ENCODE results near the gene LRRC7. TPM values are rescaled to one million over a fixed set of nuclear protein-coding genes. Genes with fewer than 3 reads are reported as not detected.
"Not testable (repeated sequence)": the region's sequence is repeated elsewhere in the genome, so short reads cannot be mapped to it uniquely, and the experiment has no call there.

LRRC7 gene
- total RNA-seq, 1 donor from 2014 or later: 303 TPM

- no peak for DNase-seq
These were observed 133.0 kb downstream of the LRRC7 start for GRCh38 chr1:69700770-69701169.

DNA sequence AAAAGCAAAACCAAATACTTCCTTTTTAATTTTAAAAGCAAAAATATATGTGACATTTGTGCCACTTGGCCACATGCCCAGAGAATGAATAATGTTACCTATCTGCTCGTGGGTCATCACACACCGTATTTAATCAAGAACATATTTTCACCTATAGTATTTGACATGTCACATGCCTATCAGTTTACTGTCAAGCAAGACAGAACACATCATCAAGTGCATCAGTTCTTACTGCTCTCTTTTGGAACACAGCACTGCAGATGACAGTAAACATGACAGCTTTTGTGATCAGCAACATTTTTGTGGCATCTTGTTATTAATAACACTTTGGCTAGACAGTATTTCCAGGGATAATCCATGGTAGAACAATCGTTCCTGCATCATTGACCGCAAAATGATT is 134.4 kb downstream of the LRRC7 start:
- DNase-seq: no peak

GRCh38 chr1:69706473-69706872 is 138.8 kb downstream of the LRRC7 start:
- no peak for DNase-seq

GRCh38 chr1:69707103-69707502 is 139.4 kb downstream of the LRRC7 start:
- DNase-seq: no peak

- no peak for DNase-seq
These were observed 142.9 kb downstream of the LRRC7 start for GRCh38 chr1:69710484-69711189.

DNA sequence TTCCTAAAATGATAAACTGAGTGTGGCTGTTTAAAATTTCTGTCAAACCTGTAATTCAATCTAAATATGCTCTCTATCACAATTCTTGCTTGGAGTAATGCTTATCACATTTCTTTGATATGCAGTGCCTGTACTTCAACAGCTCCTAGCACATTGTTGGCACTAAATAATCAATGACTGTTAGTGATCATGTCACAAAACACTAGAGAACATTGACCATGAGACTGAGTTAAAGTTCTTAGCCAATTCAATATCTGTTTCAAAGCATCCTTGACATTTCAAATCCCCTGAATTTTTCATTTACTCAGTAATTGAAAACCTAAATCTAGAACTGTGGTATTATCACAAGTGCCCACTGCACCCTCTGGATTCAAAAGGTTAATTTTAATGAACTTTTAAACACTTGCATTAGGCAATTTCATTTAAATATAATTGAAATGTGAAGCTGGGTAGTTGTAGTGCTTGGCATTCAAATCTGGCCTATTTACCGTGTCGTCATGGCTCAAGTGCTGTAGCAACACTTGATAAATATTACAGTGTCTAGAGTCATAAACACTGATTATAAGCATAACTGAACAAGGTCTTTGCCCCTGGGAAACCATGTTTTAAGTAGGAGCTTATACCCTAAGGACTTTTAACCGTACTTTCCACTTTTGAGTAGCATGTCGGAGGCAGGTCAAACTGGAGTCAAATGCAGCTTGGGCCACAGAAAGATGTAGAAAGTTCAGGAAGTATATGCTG is 143.6 kb downstream of the LRRC7 start:
- no peak for DNase-seq

- not testable (repeated sequence) for DNase-seq
These were observed 150.1 kb downstream of the LRRC7 start for GRCh38 chr1:69717834-69718233.

DNA sequence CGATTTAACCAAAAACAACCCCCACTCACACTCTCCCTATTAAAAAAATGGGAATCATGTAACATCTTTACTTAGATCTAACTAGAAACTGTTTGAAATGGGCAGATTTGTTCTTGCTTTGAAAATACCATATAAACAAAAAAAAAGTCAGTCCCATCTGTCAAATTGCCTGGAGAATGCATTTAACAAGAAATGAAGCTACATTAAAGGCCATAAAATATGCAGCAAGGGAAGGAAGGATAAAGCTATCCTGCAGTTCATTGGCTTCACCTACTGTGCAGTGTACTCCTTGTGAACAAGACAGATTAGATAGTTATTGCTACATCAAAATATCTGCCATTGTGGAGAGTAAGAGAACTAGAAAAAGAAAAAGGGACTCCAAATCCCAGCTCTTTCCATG is 160.5 kb downstream of the LRRC7 start:
- DNase-seq: no peak

GRCh38 chr1:69733061-69733460 is 165.3 kb downstream of the LRRC7 start:
- DNase-seq: no peak

- DNase-seq: no peak
These were observed 169.9 kb downstream of the LRRC7 start for GRCh38 chr1:69737527-69738185.

DNA sequence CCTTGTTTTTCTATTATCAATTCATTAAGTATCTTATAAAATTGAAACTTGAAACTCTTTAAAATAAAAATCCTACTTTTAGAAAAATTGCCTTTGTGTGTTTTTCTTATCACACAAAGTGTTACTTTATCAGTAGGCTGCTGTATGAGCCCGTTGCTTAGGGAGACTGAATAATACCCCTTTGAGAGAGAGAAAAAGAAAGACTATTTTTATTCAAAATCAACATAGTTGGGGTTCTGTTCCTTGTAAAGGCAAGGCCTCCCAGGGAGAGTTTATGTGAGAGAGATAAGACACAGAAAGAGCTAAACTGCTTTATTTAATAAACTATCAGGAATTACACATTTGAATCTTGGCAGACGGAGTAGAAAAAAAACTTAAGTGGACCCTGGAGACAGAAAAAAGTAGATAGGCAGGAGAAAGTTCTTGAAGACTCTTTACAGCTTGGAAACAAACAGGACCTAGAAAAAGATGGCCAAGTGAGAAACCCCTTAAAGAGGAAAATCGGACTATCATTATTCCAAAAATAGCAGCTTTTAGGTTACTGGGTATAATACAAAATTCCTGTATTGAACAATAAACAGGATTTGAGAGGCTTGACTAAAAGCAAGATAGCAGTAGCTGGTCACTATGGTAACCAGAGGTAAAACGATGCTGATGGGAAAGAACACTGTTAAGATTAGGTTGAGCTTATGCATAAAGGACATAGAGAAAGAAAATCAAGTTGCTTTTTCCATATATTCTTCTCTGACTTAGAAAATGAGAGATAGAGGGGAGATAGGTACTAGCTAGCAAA is 170.9 kb downstream of the LRRC7 start:
- no peak for DNase-seq

DNA sequence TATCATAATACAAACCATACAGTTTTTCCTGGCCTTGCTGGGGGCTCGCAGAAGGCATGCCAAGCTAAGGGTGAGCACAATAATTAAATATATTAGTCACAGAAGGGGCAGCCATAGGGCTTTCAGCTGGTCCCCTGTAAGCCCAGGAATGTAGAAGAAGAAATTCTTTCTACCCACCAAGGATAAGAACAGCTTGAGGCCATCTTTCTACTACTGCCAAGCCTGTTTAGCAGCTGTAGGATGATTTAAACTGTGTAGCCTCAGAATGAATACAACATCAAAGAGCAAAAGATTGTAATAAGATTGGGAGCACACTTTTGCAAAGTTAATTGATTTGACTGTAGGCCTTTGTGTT is 171.5 kb downstream of the LRRC7 start:
- no peak for DNase-seq

DNA sequence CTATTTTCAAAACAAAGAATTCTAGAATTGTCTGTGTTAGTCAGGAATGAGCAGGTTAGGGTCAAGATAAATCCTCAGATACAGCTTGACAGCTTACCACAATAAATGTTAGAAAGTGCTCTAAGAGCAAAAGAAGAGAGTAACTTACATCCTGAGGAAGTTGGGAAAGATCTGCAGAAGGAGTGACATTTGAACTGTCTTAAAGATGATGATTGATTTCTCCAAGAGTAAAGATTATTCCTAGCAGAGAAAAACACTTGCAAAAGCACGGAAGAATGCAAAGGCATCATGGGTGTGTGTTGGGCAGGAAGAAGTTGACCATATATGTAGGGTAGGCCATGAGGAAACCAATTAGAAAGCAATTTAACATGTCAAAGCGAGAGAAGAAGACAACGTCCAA is 175.4 kb downstream of the LRRC7 start:
- DNase-seq: no peak

DNA sequence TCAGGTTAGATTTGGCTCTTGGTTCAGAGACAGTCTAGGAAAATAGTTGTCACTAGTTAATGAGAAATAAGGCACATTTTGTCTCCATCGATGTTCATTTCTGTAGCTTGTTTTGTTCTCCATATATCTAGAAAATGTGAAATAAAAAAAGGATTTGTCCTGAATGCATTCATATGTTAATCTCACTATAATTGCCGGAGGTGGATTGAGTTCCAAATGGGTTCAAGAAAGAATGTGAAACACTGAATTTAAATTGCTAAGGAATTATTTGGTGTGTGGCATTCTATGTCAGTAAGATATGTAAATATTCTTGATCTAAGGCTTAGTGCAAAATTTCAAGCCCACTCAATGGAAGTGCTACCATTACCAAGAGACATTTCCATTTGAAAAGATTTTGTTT is 176.7 kb downstream of the LRRC7 start:
- no peak for DNase-seq

DNA sequence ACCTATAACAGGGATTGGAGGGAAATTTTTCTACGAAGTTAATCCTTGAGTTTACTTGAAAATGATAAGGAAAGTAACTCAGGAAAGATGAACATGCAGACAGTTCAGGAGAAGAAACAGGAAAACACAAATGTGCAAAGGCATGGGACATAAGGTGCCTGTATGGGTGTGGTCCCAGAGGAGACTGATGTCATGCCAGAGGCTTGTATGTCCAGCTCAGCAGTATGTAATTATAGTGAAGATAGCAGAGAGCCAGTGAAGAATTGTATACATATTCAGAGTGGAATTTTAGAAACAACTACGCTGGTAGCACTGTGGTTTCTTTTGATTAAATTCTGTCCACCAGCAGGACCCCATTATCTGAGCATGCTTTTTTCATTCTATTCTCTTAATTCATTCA is 179.5 kb downstream of the LRRC7 start:
- no peak for DNase-seq

GRCh38 chr1:69750638-69751037 is 182.9 kb downstream of the LRRC7 start:
- DNase-seq: no peak

- no peak for DNase-seq
These were observed 185.1 kb downstream of the LRRC7 start for GRCh38 chr1:69752831-69753230.

- no peak for DNase-seq
These were observed 186.8 kb downstream of the LRRC7 start for GRCh38 chr1:69754521-69754920.

DNA sequence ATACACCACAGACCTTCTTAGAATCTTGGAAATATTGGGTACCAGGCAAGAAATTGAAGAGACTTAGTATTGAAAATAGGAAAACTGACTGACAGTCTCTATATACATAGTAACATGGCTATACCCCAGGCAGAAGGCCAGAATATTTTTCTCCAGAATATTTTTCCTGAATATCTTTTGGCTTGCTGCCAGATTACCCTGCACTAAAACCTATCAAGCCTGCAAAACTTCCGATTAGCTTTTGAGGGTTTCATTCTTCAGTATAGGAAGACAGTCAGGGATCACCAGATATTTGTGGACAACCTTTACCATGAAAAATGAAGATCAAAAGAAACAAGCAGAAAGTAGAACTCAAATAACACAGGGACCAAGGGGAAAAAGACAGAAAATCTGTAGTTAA is 187.9 kb downstream of the LRRC7 start:
- no peak for DNase-seq

GRCh38 chr1:69765951-69766350 is 198.2 kb downstream of the LRRC7 start:
- no peak for DNase-seq

GRCh38 chr1:69766431-69767180 is 198.9 kb downstream of the LRRC7 start:
- DNase-seq: no peak

GRCh38 chr1:69776555-69776954 is 208.8 kb downstream of the LRRC7 start:
- DNase-seq: no peak

Measured in occipital lobe (tissue), 2 donors.